Activated CD8-positive, alpha-beta memory T cell treated with anti-CD3 and anti-CD28 coated beads for 24 hours (primary cell): Measurements from ENCODE around the gene C11orf65.
"Not testable (repeated sequence)": the region's sequence is repeated elsewhere in the genome, so short reads cannot be mapped to it uniquely, and the experiment has no call there.

Experiments used
- DNase-seq: peaks from one replicate; pipeline ENCODE4 v3.0.0-alpha.2; 2020

C11orf65 gene

DNA sequence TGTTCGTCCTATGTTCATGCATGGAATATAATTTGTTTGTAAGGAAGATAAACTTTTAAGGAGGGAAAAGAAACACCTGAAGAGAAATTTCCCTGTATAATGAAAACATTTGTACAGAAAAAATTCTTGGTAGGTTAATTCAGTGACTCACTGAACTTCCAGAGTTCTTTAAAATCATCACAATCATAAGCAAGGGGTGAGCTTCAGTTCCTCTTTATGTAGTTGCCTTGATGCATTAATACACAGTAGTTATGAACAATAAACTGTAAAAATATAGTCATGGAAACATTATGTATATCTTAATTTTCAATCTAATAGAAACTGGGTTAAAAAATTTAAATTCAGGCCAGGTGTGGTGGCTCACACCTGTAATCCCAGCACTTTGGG is 1.1 kb upstream of the C11orf65 start:
- no peak for DNase-seq

DNA sequence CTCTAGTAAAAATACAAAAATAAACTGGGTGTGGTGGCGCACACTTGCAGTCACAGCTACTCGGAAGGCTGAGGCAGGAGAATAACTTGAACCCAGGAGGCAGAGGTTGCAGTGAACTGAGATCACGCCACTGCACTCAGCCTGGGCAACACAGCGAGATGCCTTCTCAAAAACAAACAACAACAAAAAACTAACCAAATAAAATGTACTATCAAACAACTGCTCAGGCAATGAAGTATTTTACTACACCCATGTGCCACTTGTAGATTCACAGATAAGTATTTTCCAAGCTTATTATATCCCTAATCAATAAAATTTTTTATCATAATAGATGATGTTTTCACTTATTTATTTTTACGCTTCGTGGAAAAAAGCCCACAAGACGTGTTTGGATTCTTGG is 924 bp downstream of the C11orf65 start:
- DNase-seq: no peak

DNA sequence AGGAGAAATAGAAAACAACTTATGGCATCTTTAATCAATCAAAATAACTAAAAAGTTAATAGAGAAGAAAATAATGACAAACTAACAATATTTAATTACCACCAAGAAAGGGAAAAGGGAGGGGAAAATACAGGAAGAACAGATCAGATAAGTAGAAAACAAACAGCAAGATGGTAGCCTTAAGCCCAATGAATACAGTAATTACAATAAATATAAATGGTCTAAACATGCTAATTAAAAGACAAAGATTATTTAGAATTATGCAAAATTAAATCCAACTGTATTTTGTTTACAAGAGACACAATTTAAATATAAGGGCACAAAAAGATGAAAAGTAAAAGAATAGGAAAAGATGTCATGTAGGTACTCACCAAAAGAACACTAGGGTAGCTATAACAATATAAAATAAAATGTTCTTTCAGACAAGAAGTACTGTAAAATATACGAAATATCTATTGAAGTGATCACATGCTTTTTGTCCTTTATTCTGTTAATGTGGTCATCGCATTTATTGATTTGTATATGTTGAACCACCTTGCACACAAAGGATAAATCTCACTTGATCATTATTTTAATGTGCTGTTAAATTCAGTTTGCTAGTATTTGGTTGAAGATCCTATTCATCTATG is 14.0 kb downstream of the C11orf65 start:
- no peak for DNase-seq

DNA sequence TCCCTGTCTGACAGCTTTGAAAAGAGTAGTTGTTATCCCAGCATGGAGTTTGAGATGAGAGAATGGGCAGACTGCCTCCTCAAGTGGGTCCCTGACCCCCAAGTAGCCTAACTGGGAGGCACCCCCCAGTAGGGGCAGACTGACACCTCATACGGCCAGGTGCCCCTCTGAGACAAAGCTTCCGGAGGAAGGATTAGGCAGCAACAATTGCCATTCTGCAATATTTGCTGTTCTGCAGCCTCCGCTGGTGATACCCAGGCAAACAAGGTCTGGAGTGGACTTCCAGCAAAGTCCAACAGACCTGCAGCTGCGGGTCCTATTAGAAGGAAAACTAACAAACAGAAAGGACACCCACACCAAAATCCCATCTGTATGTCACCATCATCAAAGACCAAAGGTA is 25.9 kb downstream of the C11orf65 start:
- not testable (repeated sequence) for DNase-seq

DNA sequence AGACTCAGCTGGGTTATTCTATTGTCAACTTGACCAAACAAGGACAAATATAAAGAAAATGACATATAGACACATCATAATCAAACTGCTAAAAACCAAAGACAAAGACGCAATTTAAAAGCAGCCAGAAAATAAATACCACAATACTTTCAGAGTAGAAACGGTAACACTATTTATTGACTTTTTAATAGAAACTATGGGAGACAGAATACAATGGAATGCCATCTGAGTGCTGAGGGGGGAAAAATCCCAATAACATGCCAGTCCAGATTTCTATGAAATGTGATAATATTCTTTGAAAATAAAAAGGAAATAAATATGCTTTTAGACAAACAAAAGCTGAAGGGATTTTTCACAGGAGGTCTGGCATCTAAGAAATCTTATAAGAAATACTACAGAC is 30.7 kb downstream of the C11orf65 start:
- no peak for DNase-seq

DNA sequence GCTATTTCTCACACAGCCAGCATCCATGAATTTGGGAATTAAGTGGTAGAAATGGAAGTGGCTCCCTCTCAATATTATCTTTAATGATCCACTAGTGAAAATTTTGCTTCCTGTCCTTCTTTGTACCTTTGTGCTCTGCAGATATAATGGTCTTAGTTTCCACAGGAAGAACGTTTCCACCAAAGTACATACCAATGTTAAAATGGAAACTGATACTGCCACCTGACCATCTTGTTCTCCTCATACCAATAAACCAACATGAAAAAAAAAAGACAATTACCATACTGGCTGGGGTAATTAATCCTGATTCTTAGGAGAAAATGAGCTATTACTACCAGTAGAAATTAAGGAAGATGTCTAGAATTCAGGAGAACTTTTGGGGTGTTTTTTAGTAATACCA is 32.3 kb downstream of the C11orf65 start:
- DNase-seq: no peak

DNA sequence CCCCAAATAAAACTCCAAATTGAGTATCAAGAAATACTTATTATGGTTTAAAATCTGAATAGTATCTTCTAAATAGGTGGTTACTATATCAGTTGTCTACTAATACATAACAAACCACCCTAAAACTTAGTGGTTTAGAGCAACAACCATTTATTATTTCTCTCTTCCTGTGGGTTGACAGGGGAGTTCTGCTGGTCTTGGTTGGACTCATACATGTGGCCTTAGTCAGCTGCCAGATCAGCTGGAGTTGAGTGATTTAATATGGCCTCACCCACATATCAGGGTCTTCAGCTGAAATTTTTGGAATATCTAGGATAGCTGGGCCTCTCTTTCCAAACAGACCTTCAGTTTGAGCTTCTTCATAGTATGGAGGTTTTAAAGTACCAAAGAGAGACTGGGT is 34.5 kb downstream of the C11orf65 start:
- no peak for DNase-seq

DNA sequence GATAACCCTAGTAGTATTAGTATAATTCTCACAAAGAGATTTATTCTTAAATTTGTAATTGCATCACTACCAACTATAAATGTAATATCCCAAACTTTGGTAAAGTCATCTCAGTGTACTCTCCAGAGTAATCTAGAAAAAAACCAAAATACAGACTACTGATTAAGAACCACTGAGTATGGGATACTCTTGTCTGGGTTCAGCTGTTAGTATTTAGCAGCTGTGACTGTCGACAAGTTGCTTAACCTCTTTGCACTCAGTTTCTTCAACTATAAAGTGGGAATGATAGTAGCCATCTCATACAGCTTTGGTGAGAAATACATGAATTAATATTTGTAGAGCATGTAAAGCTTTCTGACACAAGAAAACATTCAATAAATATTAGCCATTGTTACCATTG is 35.3 kb downstream of the C11orf65 start:
- no peak for DNase-seq

DNA sequence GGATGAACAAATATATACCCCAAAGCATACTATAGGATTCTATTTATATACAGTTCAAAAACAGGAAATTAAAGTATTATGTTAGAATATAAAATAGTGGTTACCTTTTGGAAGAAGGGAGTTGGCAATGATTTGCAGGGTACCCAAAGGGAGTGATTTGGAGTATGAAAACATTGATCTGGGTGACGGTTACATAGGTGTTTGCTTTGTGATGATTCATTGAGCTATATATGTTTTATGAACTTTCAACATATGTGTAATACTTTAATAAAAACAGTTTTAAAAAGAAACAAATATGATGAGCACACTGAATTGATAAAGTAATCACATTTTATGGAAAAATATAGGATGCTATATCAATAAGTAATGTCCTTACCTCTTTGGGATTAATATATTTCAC is 36.0 kb downstream of the C11orf65 start:
- no peak for DNase-seq

DNA sequence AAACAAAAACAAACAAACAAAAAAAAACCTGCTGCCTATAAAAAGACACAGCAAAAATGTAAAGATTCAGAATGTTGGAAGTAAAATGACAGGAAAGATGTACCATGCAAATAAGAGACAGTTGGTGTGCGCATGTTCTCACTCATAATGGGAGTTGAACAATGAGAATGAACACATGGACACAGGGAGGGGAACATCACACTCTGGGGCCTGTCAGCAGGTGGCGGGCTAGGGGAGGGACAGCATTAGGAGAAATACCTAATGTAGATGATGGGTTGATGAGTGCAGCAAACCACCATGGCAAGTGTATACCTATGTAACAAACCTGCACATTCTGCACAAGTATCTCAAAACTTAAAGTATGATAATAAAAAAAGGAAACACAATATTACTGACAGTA is 49.8 kb downstream of the C11orf65 start:
- not testable (repeated sequence) for DNase-seq

DNA sequence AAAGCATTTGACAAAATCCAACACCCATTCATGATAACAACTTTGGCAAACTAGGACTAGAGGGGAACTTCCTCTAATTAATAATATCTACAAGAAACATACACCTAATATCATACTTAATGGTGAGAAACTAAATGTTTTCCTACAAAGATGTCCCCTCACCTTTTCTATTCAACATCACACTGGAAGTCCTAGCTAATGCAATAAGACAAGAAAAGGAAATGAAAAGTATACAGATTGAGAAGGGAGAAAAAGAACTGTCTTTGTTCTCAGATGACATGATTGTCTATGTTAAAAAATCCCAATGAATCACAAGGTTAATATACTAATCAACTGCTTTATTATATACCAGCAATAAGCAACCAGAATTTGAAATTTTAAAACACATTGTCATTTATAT is 52.4 kb downstream of the C11orf65 start:
- DNase-seq: no peak

DNA sequence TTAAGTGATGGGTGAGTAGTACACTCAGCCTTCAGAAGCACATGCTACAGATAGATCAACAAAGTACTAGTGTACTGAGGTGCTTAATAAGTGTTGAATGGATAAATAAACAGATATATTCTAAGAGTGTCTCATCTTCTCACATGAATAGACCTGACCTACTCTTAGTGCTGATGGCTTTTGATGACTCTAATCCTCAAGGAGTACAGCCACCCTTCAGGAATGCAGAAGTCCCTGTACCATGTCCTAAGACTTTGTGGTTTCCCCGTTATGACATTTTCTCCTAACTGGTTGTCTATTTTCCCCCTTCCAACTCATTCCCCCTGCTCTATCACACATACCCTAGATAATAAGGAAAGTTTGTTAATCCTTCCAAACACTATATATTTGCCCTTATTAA is 61.6 kb downstream of the C11orf65 start:
- DNase-seq: no peak

DNA sequence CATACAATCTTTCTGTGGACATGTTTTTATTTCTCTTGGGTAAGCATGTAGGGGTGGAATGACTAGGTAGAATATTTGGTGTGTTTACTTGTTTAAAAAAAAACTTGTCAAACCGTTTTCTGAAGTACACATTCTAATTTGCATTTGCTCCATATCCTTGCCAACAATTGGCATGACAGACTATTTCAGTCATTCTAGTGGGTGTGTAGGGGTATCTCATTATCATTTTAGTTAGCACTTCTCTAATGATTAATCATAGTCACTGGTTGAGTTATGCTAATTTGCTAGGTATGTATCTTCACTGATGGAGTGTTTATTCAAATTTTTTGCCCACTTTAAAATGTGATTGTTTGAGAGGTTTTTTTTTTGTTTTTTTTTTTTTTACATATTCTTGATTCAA is 64.3 kb downstream of the C11orf65 start:
- no peak for DNase-seq

DNA sequence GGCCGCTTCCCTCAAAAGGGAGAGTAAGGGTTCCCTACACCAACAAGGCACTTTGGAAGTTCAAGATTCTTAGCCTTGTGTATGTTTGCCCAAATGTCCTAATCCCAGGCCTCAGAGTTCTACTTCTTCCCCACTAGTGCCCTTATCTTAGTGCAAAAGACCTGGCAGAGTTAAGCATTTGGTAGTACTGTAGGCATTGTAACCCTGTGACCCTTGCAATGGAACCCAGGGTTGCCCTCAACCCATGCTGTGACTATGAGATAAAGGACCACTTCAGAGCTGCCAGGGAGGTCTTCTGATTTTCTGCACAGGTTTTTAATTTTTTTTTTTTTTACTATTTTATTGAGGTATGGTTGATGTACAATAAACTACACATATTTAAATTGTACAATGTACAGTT is 65.1 kb downstream of the C11orf65 start:
- DNase-seq: no peak

DNA sequence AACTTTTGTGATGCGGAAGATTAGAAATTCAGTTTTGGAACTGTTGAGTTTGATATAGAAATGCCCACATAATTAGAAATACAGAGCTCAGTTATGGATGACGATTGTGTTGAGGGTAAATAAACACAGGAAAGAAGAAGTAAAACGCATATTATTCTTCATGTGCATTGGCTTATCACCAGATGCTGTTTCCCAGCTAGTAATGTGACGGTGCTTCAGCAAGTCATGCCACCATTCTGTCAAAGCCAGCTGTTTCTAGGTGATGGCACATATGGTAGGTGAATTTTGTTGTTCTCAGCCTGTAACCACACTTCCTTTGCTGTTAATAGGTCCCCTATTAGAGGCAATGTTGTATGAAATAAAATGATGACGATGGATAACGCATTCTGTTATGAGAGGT is 68.9 kb downstream of the C11orf65 start:
- no peak for DNase-seq

DNA sequence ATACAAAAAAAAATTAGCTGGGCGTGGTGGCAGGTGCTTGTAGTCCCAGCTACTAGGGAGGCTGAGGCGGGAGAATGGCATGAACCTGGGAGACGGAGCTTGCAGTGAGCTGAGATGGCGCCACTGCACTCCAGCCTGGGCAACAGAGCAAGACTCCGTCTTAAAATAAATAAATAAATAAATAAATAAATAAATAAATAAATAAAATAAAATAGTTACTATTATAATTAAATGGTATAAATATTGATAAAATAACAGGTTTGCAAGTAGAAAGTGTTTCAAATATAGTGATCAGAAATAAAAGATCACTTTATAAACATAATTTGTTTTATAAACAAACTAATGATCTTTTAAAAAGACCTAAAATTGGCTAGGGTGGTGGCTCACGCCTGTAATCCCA is 70.7 kb downstream of the C11orf65 start:
- DNase-seq: not testable (repeated sequence)

DNA sequence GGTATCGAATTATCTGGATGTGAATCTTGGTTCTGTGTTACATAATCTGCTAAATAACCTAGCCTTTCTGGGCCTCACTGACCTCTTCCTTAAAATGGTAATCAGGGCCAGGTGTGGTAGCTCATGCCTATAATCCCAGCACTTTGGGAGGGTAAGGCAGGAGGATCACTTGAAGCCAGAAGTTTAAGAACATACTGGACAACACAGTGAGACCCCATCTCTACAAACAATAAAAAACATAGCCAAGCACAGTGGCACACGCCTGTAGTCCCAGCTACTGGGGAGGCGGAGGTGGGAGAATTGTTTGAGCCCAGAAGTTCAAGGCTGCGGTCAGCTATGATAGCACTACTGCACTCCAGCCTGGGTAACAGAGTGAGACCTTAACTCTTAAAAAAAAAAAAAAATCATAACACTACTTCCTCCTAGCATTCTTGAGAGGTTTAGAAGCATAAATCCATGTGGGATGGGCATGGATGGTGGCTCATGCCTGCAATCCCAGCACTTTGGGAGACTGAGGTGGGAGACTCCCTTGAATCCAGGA is 72.5 kb downstream of the C11orf65 start:
- no peak for DNase-seq

DNA sequence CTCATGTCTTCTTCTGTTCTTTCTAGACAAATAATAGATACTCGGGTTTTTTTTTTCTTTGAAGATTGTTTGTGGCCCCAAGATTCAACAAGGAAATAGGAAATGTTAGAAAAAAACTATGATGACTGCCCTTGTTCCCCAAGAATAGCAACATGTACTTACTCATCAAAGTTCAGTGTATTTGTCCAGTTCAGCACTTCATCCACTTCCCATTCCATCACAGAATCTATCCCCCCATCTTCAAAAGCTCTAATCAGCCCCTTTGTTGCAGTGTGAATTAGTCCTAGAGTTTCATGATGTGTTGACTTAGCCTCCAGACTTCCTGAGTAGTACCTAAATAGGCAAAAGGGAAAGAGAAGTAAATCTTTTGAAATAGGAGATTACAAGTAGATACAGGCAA is 74.3 kb downstream of the C11orf65 start:
- no peak for DNase-seq

DNA sequence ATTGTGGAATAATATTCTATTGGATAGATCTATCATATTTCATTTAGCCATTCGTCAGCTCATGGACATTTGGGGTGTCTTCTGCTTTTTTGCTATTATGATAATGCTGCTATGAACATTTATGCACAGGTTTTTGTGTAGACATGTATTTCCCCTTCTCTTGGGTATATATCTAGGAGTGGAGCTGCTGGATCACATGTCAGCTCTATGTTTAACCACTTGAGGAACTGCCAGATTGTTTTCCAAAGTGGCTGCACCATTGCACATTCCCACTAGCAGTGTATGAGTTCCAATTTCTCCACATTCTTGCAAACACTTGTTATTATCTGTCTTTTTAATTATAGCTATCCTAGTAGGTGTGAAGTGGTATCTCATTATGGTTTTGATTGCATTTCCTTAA is 75.0 kb downstream of the C11orf65 start:
- no peak for DNase-seq

DNA sequence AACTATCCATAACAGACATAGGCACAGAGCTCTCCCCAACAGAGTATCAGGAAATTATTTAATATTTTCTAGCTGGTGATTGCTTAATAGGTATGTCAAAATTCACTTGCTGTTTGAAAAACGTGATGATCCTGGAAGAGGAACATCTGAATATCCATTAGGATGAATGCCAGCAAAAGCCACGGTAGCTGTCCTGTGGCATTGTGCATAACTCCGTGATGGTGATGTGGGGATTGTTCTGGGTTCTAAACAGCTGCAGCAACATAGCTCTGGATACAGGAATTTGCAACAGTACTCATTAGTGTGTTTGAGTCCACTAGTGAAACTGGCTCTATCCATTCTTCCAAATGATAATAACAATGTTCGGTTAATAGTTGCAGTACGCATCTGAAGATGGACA is 78.8 kb downstream of the C11orf65 start:
- no peak for DNase-seq

DNA sequence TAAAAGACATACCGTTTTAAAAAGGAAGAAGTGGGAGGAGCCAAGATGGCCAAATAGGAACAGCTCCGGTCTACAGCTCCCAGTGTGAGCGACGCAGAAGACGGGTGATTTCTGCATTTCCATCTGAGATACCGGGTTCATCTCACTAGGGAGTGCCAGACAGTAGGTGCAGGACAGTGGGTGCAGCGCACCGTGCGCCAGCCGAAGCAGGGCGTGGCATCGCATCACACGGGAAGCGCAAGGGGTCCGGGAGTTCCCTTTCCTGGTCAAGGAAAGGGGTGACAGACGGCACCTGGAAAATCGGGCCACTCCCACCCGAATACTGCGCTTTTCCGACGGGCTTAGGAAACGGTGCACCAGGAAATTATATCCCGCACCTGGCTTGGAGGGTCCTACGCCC is 93.8 kb downstream of the C11orf65 start:
- DNase-seq: not testable (repeated sequence)

DNA sequence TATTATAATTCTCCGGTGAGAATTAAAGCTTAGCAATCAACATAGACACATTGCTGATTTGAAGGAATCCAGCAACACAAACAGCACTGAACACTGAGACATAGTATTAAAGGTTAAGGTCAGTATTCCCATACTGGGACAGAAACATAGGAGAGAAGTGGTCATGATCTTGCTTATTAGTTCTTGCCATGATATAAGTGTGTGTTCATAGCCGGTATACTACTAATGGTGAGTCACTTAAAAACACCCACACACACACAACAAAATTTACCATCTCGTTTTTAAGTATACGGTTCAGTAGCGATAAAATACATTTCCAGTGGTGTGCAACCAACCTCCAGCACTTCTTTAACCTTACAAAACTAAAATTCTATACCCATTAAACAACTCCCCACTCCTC is 96.3 kb downstream of the C11orf65 start:
- no peak for DNase-seq

DNA sequence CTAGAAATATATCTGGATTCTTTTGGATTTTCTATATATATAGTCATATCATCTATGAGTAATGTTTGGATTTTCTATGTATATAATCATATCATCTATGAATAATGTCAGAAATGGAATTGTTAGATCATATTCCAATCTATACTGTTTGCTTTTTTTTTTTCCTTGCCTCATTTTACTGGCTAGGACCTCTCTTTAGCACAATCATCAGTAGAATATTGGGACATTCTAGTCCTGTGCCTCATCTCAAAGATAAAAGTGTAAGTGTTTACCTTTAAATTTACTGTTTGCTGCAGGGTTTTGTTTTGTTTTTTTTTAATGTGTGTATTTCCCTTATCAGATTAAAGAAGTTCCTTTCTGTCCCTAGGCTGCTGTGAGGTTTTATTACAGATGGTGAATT is 97.0 kb downstream of the C11orf65 start:
- DNase-seq: no peak

DNA sequence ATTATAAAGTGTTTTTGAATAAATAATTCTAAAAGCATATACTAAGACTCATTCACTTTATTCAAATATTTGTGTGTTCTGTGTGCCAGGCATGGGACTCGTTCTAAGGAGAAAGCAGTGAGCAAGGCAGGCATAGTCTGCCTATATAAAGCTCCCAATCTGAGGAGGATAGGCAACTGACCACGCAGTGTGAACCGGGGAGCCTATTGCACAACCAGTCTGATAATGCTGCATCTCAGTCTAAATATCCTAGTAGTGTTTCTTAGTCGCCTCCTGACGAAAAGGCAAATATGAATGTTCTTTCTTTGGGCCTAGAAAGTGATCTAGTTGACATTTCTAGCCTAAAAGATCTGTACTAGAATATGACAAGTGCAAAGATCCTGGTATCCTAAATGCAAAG is 98.3 kb downstream of the C11orf65 start:
- DNase-seq: no peak

DNA sequence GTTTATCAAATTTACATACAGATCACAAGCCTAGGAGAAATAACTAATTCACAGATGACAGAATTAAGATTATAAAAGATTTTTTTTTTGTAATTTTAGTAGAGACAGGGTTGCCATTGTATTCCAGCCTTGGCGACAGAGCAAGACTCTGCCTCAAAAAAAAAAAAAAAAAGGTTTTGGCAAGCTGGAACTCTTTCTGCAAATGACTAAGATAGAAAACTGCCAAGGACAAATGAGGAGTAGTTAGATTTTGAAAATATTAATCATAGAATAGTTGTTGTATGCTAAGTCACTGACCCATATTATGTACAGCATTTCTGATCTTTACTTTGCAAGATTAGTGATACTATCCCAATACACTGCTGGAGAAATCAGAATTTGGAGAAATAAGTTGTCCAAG is 99.2 kb downstream of the C11orf65 start:
- DNase-seq: no peak

DNA sequence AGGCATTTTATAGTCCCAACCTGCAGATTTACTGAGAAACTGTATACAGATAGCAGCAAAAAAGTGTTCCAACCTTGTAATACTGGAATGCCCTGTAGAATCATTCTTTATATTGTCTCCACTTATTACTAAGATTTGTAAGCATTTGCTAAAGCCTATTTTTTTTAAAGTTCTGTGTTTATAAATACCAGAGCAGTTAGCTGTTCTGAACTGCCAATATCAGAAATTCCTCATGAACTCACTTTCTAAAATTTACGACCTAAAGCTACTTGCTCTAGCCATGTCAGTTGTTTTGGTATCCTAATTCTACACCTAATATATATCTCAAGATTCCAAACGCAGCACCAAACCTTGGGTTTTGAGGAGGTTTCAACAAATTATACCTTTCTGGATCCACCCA is 103.2 kb downstream of the C11orf65 start:
- no peak for DNase-seq
